Psoas muscle (tissue), 8 donors: ENCODE results near the gene PLPPR5. TPM values are rescaled to one million over a fixed set of nuclear protein-coding genes. Genes with fewer than 3 reads are reported as not detected.
"Not testable (repeated sequence)": the region's sequence is repeated elsewhere in the genome, so short reads cannot be mapped to it uniquely, and the experiment has no call there.

ENCODE experiments used
- ATAC-seq, 4 donors: fragments of 200-7000 bp; cut with Tn5 transposase; one replicate each; pipeline ENCODE4 v1.9.1; 2020; ENCODE audit warnings: moderate library complexity in 3 of 4, mild to moderate bottlenecking in 2 of 4
- DNase-seq, 2 donors: peaks; one replicate each; pipeline ENCODE4 v3.0.0-alpha.2; 2020
- H3K27ac ChIP-seq: fragments of 200-600 bp; one replicate; pipeline ENCODE4 v1.8.0; 2022
- H3K27me3 ChIP-seq, 3 donors: fragments of 200-600 bp in 1 of 3; one replicate each; pipeline versions ENCODE4 v1.6.1 to v1.8.0; 2013 to 2022; ENCODE audit warnings: low read length in 2 of 3, mild to moderate bottlenecking in 2 of 3, moderate library complexity in 1 of 3; ENCODE audit not compliant: insufficient read depth in 3 of 3
- H3K36me3 ChIP-seq, 2 donors: fragments of 200-600 bp in 1 of 2; one replicate each; pipeline versions ENCODE4 v1.6.1 to v1.8.0; 2013 to 2022; ENCODE audit warnings: low read depth in 1 of 2, mild to moderate bottlenecking in 1 of 2, moderate library complexity in 1 of 2; ENCODE audit not compliant: insufficient read depth in 1 of 2
- H3K4me1 ChIP-seq: fragments of 200-600 bp; one replicate; pipeline ENCODE4 v1.8.0; 2022
- H3K4me3 ChIP-seq: fragments of 200-600 bp; one replicate; pipeline ENCODE4 v1.8.0; 2022; ENCODE audit warnings: mild to moderate bottlenecking
- H3K9me3 ChIP-seq: fragments of 200-600 bp; one replicate; pipeline ENCODE4 v1.8.0; 2022
- CTCF ChIP-seq: fragments of 200-600 bp; IDR thresholded peaks from one replicate; pipeline ENCODE4 v1.8.0; 2022; ENCODE audit warnings: antibody characterized with exemption
- WGBS, 3 donors: extraction: QIAGEN DNeasy Blood & Tissue Kit; methylation state at CpG; one replicate each; pipeline versions ENCODE4 v1.1.6 to v1.1.7; 2013; 5-methylcytosine and 5-hydroxymethylcytosine counted together
- intact Hi-C, 2 donors: fragments of 100-400 bp; cut with DNase I; formaldehyde crosslinking; loops; one replicate each; pipeline versions ENCODE4 v1.11.0 to v1.14.2; 2022
- long read RNA-seq, 2 donors: library from polyadenylated mRNA; unstranded; transcript quantifications; one replicate each; pipeline ENCODE4 v2.0.0, GENCODE V29; 2021
- polyA plus RNA-seq, 3 donors: library from polyadenylated mRNA; stranded (reverse); fragments of 200-250 nt; gene quantifications; one replicate each; pipeline ENCODE4 v1.2.3, GENCODE V29; 2013
- total RNA-seq, 4 donors: library from RNA; stranded (reverse); fragmentation: NEBNext Ultra II Directional in 2 of 4; extraction: Animal tissue kit (Norgen Biotek cat#: 25700) in 2 of 4; gene quantifications; one replicate each; pipeline versions ENCODE4 v1.2.1 to v1.2.4, GENCODE V29; 2021 to 2023
- donor health status: healthy with polysubstance abuse.
- donor health status: DM: no; HTN: no; CAD: no; lungs with moderate emphysema.
- donor health status: Bipolar disorder and iron deficiency.
- donor health status: healthy.
- donor health status: DM: yes; HTN: yes; CAD: no.
- donor health status: DM: no; HTN: no; CAD: no.
- donor health status: DM: no; HTN: no; CAD: no.
- donor health status: DM: yes; HTN: yes; CAD: no.

Gene PLPPR5
- total RNA-seq, result not detected
- under 1 TPM in 1 of 3 donors, not detected in 2; 0.01 TPM for polyA plus RNA-seq
- long read RNA-seq, donor 1, result 0 reads
- long read RNA-seq, donor 2, result 0 reads

GRCh38 chr1:99004861-99005442 is at the start of gene PLPPR5:
TSS of gene PLPPR5 (minus strand) at chr1:99004861. CDS start at chr1:99004671, 190 bp downstream.
- no peaks in the 10 kb centered on the region for H3K9me3 ChIP-seq
- peaks cover 6 to 51% (median 13%) of the 10 kb centered on the region in 3 donors for H3K27me3 ChIP-seq
- DNase-seq (no peak), ATAC-seq (peak in 1 of 4 donors; percentile 27)
- no peak for TF ChIP-seq CTCF
- H3K36me3 ChIP-seq, result no peaks in the 10 kb centered on the region
- no peak within 1 kb of the TSS for H3K27ac ChIP-seq
- WGBS, 3 donors, result 1% methylated on average over 35 to 55 of the region's 56 CpGs
- intact Hi-C loops, result no loop called here
- no peaks in the 10 kb centered on the region for H3K4me1 ChIP-seq
- peak within 1 kb of the TSS; percentile 52 for H3K4me3 ChIP-seq

DNA sequence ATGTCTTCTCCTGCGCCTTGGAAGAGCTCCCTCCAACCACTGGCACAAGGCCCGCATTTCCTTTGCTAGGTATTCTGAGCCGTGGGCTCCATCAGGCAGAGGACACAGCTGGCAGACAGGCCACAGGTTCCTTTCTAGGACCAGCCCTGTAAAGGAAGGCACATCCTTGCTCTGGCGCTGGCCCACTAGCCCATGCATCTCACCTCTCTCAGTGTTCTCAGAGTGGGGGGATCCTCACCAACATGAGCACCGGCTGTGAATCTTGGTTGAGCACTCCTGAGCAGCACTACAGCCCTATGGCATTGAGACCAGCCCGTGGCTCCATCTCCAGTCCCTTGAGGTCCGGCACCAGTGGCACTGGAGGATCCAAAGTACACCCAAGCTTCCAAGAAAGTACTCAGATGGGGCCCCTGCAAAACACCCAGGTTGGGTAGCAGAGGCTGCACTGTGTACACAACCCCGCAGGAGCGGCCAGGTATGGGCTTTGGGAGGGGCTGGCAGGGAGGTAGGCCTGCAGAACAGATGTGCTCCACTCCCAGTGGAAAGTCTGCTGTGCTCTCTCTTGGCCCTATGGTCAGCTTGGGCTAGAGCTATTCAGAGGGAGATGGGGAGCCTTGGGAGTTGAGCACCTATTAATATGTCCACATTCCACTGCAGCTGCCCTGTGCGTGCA is 47.1 kb upstream of the PLPPR5 start:
- no peaks in the 10 kb centered on the region for H3K27me3 ChIP-seq
- 92 to 94% (median 93%) methylated on average over 10 of the region's 10 CpGs for WGBS, 3 donors
- ATAC-seq (no peak), DNase-seq (no peak)
- no peaks in the 10 kb centered on the region for H3K36me3 ChIP-seq
- no peak for TF ChIP-seq CTCF
- intact Hi-C loops, result no loop called here
- H3K4me3 ChIP-seq, result no peak overlapping the region
- no peaks in the 10 kb centered on the region for H3K4me1 ChIP-seq
- H3K27ac ChIP-seq, result no peak overlapping the region
- H3K9me3 ChIP-seq, result no peaks in the 10 kb centered on the region

DNA sequence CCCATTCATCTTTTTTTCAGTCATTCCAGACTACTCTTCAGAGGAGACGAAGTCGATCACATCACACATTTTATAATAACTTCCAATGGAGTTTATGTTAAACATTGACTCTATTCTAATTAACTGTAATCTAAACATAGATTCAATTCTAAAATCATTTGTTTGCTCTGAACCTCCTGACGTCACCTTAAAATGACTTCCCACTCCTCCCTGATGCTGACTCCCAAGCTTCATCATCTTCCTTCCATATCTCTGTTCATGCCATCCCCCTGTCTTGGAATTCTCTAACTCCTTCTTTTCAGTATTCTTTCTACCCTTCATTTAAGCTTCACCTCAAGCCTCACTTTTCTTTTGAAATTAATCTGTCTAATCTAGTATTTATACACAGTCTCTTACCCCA is 45.1 kb upstream of the PLPPR5 start:
- 87 to 88% (median 87%) methylated on average over 3 of the region's 3 CpGs for WGBS, 3 donors
- no peak overlapping the region for H3K27ac ChIP-seq
- no peaks in the 10 kb centered on the region for H3K36me3 ChIP-seq
- no peaks in the 10 kb centered on the region for H3K4me1 ChIP-seq
- H3K4me3 ChIP-seq, result no peak overlapping the region
- intact Hi-C loops, result no loop called here
- ATAC-seq (no peak), DNase-seq (no peak)
- H3K27me3 ChIP-seq, result no peaks in the 10 kb centered on the region
- H3K9me3 ChIP-seq, result no peaks in the 10 kb centered on the region
- TF ChIP-seq CTCF, result no peak

DNA sequence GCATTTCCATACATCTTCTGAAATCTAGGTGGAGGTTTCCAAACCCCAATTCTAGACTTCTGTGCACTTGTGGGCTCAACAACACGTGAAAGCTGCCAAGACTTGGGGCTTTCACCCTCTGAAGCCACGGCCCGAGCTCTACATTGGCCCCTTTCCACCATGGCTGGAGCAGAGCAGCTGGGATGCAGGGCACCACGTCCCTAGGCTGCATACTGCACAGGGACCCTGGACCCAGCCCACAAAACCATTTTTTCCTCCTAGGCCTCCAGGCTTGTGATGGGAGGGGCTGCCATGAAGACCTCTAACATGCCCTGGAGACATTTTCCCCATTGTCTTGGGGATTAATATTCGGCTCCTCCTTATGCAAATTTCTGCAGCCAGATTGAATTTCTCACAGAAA is 32.1 kb upstream of the PLPPR5 start:
- H3K9me3 ChIP-seq, result not testable (repeated sequence)

GRCh38 chr1:99018313-99018712 is 13.7 kb upstream of the PLPPR5 start:
- intact Hi-C loops, result no loop called here
- 48 to 64% (median 56%) methylated on average over 3 of the region's 3 CpGs for WGBS, 3 donors
- no peak for ATAC-seq
- Histone ChIP-seq H3K9me3 (no peaks in the 10 kb centered on the region), H3K27me3 (no peaks in the 10 kb centered on the region), H3K4me3 (no peak overlapping the region), H3K27ac (no peak overlapping the region), H3K36me3 (no peaks in the 10 kb centered on the region), H3K4me1 (no peaks in the 10 kb centered on the region)
- no peak for TF ChIP-seq CTCF
- no peak for DNase-seq

More for the DNA sequence above, 32.1 kb upstream of the PLPPR5 start:
- WGBS, 3 donors, result 55 to 59% (median 56%) methylated on average over 5 of the region's 5 CpGs
- H3K4me1 ChIP-seq, H3K27me3 ChIP-seq, intact Hi-C loops, ATAC-seq, H3K36me3 ChIP-seq, DNase-seq, H3K4me3 ChIP-seq, H3K27ac ChIP-seq: not testable (repeated sequence)
